Neuron (in vitro differentiated cells): ENCODE results near the gene PTPRG.

ENCODE experiments used
- H2AFZ ChIP-seq: one replicate; pipeline ENCODE4 v1.6.1; 2013; ENCODE audit warnings: low read depth, mild to moderate bottlenecking, inconsistent platforms, low read length, moderate library complexity
- H3K27me3 ChIP-seq: one replicate; pipeline ENCODE4 v1.6.1; 2013; ENCODE audit warnings: low read length; ENCODE audit not compliant: insufficient read depth
- H3K36me3 ChIP-seq: one replicate; pipeline ENCODE4 v1.6.1; 2013; ENCODE audit warnings: low read length; ENCODE audit not compliant: insufficient read depth
- H3K4me1 ChIP-seq: one replicate; pipeline ENCODE4 v1.6.1; 2013; ENCODE audit warnings: low read length; ENCODE audit not compliant: insufficient read depth
- H3K4me3 ChIP-seq: 2 replicates; pipeline ENCODE4 v1.5.1; 2013; ENCODE audit warnings: mild to moderate bottlenecking, low read length, moderate library complexity
- H3K9me3 ChIP-seq: one replicate; pipeline ENCODE4 v1.6.1; 2013; ENCODE audit warnings: low read length

The PTPRG gene

DNA sequence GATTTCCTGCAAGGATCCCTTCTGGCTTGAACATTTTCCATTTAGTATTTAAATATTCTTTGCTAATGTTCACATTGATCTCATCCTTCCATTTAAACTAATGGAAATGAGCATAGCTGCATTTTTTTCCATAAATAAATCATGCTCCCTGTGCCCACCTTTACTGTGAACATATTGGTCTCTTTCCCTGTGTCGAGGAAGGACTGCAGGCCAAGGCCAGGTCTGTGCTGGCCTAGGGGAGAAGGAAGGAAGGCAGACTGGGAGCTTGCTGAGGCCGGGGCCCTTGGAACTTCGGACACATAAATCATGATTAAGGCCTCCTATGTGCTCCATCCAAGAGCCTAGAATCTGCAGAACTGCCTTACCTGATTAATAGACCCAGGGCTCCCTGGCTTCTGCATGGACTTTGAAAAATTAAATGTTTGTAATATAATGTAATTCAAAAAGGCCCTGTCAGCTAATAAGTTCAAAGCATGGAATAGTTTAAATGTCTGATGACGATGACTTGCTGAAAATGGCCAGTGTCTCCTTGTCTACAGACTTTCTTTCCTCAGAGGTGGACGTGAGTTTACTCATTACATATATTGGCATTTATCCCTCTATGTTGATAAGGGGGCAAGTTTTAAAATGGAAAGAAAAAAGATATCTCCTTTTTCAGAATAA is 636.1 kb downstream of the PTPRG start:
- H3K9me3 ChIP-seq, result no peaks in the 10 kb centered on the region
- H3K36me3 ChIP-seq, result no peaks in the 10 kb centered on the region

GRCh38 chr3:62199126-62199525 is 637.8 kb downstream of the PTPRG start:
- Histone ChIP-seq H3K27me3 (no peaks in the 10 kb centered on the region), H3K4me3 (no peak overlapping the region), H3K36me3 (no peaks in the 10 kb centered on the region), H3K4me1 (no peaks in the 10 kb centered on the region), H2AFZ (no peak overlapping the region), H3K9me3 (no peaks in the 10 kb centered on the region)

More for the DNA sequence above, 636.1 kb downstream of the PTPRG start:
- no peak overlapping the region for H3K4me3 ChIP-seq
- H3K27me3 ChIP-seq, result no peaks in the 10 kb centered on the region
- no peak overlapping the region for H2AFZ ChIP-seq
- peaks cover 9% of the 10 kb centered on the region for H3K4me1 ChIP-seq

- Histone ChIP-seq H3K4me1 (no peaks in the 10 kb centered on the region), H3K4me3 (no peak overlapping the region), H2AFZ (no peak overlapping the region), H3K9me3 (no peaks in the 10 kb centered on the region), H3K36me3 (no peaks in the 10 kb centered on the region), H3K27me3 (no peaks in the 10 kb centered on the region)
Measured at GRCh38 chr3:62201438-62202035, 640.2 kb downstream of the PTPRG start.

GRCh38 chr3:62203152-62203551 is 641.8 kb downstream of the PTPRG start:
- H3K4me1 ChIP-seq, result no peaks in the 10 kb centered on the region

DNA sequence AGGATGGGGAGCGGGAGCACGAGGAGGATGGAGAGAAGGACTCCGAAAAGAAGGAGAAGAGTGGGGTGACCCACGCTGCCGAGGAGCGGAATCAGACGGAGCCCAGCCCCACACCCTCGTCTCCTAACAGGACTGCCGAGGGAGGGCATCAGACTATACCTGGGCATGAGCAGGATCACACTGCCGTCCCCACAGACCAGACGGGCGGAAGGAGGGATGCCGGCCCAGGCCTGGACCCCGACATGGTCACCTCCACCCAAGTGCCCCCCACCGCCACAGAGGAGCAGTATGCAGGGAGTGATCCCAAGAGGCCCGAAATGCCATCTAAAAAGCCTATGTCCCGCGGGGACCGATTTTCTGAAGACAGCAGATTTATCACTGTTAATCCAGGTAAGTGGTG is 642.2 kb downstream of the PTPRG start:
- H3K4me1 ChIP-seq, result no peaks in the 10 kb centered on the region
- H3K4me3 ChIP-seq, result no peak overlapping the region
- no peak overlapping the region for H2AFZ ChIP-seq
- H3K27me3 ChIP-seq, result no peaks in the 10 kb centered on the region
- no peaks in the 10 kb centered on the region for H3K9me3 ChIP-seq
- H3K36me3 ChIP-seq, result no peaks in the 10 kb centered on the region

More at GRCh38 chr3:62203152-62203551, 641.8 kb downstream of the PTPRG start:
- Histone ChIP-seq H3K27me3 (no peaks in the 10 kb centered on the region), H3K9me3 (no peaks in the 10 kb centered on the region), H3K36me3 (no peaks in the 10 kb centered on the region), H3K4me3 (no peak overlapping the region), H2AFZ (no peak overlapping the region)

DNA sequence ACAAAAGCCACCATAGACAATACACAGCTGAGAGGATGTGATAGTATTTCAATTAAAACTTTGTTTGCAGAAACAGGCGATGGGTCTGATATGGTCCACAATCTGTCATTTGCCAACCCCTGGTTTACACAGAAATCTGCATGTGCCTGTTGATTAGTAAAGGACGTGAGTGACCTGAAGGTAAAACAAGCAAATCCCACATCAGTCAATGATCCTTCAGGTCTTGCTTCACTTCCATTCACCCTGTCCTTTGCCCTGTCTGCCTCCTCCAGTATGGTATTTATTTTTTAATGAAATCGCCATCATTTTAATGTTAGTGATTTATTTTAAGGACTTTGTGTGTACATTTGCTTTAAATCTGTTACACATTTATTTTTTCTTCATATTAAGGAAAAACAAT is 645.8 kb downstream of the PTPRG start:
- Histone ChIP-seq H3K4me1 (no peaks in the 10 kb centered on the region), H2AFZ (no peak overlapping the region), H3K4me3 (no peak overlapping the region), H3K36me3 (no peaks in the 10 kb centered on the region), H3K27me3 (no peaks in the 10 kb centered on the region), H3K9me3 (no peaks in the 10 kb centered on the region)

DNA sequence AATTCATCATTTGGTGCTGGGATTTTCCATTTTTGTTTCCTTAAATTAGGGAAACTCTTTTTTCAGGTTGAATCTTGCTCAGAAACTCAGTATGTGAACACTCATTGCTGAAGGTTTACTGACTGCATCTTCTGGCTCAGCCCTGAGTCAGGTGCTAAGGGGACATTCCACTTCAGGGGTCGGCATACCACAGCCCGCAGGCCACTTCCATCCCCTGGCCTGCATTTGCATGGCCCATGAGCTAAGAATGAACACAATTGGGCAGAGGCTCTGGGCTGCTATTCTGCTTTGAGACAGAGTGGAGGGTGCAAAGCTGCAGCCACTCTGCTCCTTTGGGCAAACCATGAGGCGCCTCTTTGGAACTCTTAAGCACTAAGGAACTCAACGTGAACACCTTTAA is 647.0 kb downstream of the PTPRG start:
- H3K27me3 ChIP-seq, result no peaks in the 10 kb centered on the region
- H3K36me3 ChIP-seq, result no peaks in the 10 kb centered on the region
- no peaks in the 10 kb centered on the region for H3K9me3 ChIP-seq
- no peaks in the 10 kb centered on the region for H3K4me1 ChIP-seq
- H3K4me3 ChIP-seq, result no peak overlapping the region
- H2AFZ ChIP-seq, result no peak overlapping the region

- no peak overlapping the region for H2AFZ ChIP-seq
- no peaks in the 10 kb centered on the region for H3K36me3 ChIP-seq
- no peaks in the 10 kb centered on the region for H3K4me1 ChIP-seq
- H3K27me3 ChIP-seq, result no peaks in the 10 kb centered on the region
- H3K4me3 ChIP-seq, result no peak overlapping the region
- no peaks in the 10 kb centered on the region for H3K9me3 ChIP-seq
Measured at GRCh38 chr3:62209101-62209500, 647.7 kb downstream of the PTPRG start.

GRCh38 chr3:62210011-62210410 is 648.6 kb downstream of the PTPRG start:
- no peak overlapping the region for H2AFZ ChIP-seq
- H3K4me1 ChIP-seq, result no peaks in the 10 kb centered on the region
- no peaks in the 10 kb centered on the region for H3K36me3 ChIP-seq
- no peaks in the 10 kb centered on the region for H3K9me3 ChIP-seq
- no peak overlapping the region for H3K4me3 ChIP-seq
- no peaks in the 10 kb centered on the region for H3K27me3 ChIP-seq

GRCh38 chr3:62211675-62212429 is 650.5 kb downstream of the PTPRG start:
- Histone ChIP-seq H2AFZ (no peak overlapping the region), H3K4me3 (no peak overlapping the region), H3K27me3 (no peaks in the 10 kb centered on the region)

GRCh38 chr3:62214850-62215249 is 653.5 kb downstream of the PTPRG start:
- no peaks in the 10 kb centered on the region for H3K27me3 ChIP-seq
- H2AFZ ChIP-seq, result no peak overlapping the region
- no peaks in the 10 kb centered on the region for H3K4me1 ChIP-seq
- H3K4me3 ChIP-seq, result no peak overlapping the region
- no peaks in the 10 kb centered on the region for H3K36me3 ChIP-seq
- H3K9me3 ChIP-seq, result peaks cover 2% of the 10 kb centered on the region

More at GRCh38 chr3:62211675-62212429, 650.5 kb downstream of the PTPRG start:
- H3K4me1 ChIP-seq, result no peaks in the 10 kb centered on the region
- H3K36me3 ChIP-seq, result no peaks in the 10 kb centered on the region
- no peaks in the 10 kb centered on the region for H3K9me3 ChIP-seq

GRCh38 chr3:62220616-62221015 is 659.2 kb downstream of the PTPRG start:
- Histone ChIP-seq H3K27me3 (no peaks in the 10 kb centered on the region), H3K36me3 (no peaks in the 10 kb centered on the region), H3K4me1 (no peaks in the 10 kb centered on the region), H3K4me3 (no peak overlapping the region), H3K9me3 (peaks cover 2% of the 10 kb centered on the region), H2AFZ (no peak overlapping the region)

DNA sequence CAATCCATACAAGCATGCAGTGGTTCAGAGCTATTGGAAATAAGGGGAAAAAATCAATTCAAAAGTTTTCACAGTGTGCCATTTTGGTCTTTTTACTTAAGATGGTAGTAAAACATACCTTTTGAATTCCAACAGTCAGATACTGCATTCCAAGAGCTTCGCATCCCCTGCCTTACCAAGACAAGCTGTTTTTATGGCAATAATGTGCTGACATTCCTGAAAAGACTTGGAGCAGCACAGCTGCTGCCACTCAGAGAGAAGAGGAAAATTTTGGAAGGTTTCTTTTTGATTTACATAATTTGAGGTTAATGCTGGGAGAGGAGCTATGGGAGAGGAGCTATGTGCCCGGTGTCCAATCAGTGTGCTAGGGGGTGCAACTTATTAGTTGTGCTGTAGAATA is 663.7 kb downstream of the PTPRG start:
- H3K4me1 ChIP-seq, result peaks cover 13% of the 10 kb centered on the region
- H3K9me3 ChIP-seq, result no peaks in the 10 kb centered on the region
- no peak overlapping the region for H3K4me3 ChIP-seq
- no peak overlapping the region for H2AFZ ChIP-seq
- no peaks in the 10 kb centered on the region for H3K36me3 ChIP-seq
- no peaks in the 10 kb centered on the region for H3K27me3 ChIP-seq
